KMS-11 (cell line): ENCODE measurements around the gene PREB.

Source experiments
- H2AFZ ChIP-seq: fragments of 200-600 bp; sonication (generic); 2 replicates; pipeline ENCODE4 v1.6.1; 2016; ENCODE audit warnings: antibody characterized with exemption, mixed run types, low read depth
- H3K27ac ChIP-seq: fragments of 200-600 bp; sonication (generic); 2 replicates; pipeline ENCODE4 v1.6.1; 2016; ENCODE audit warnings: mild to moderate bottlenecking, mixed run types
- H3K27me3 ChIP-seq: fragments of 200-600 bp; sonication (generic); 2 replicates; pipeline ENCODE4 v1.6.1; 2017; ENCODE audit warnings: mild to moderate bottlenecking, low read depth, mixed run types, moderate library complexity; ENCODE audit not compliant: insufficient read depth
- H3K36me3 ChIP-seq: fragments of 200-600 bp; sonication (generic); 2 replicates; pipeline ENCODE4 v1.6.1; 2017; ENCODE audit warnings: mild to moderate bottlenecking, mixed run types; ENCODE audit not compliant: insufficient read depth
- H3K4me1 ChIP-seq: fragments of 200-600 bp; sonication (generic); 2 replicates; pipeline ENCODE4 v1.6.1; 2016; ENCODE audit warnings: mild to moderate bottlenecking, low read depth, mixed run types; ENCODE audit not compliant: poor library complexity, severe bottlenecking
- H3K4me2 ChIP-seq: fragments of 200-600 bp; sonication (generic); 2 replicates; pipeline ENCODE4 v1.7.0; 2016; ENCODE audit warnings: mild to moderate bottlenecking, mixed run types
- H3K4me3 ChIP-seq: fragments of 200-600 bp; sonication (generic); IDR thresholded peaks from 2 replicates; pipeline ENCODE4 v1.6.1; 2017; ENCODE audit warnings: low read depth, low read length, mixed read lengths; ENCODE audit not compliant: insufficient read depth
- H3K79me2 ChIP-seq: fragments of 200-600 bp; sonication (generic); 2 replicates; pipeline ENCODE4 v1.6.1; 2016; ENCODE audit warnings: low read depth, mixed run types; ENCODE audit not compliant: insufficient read depth
- H3K9ac ChIP-seq: fragments of 200-600 bp; sonication (generic); 2 replicates; pipeline ENCODE4 v1.6.1; 2016; ENCODE audit warnings: mild to moderate bottlenecking, mixed run types
- H4K20me1 ChIP-seq: fragments of 200-600 bp; sonication (generic); 2 replicates; pipeline ENCODE4 v1.6.1; 2016; ENCODE audit warnings: mild to moderate bottlenecking, mixed run types; ENCODE audit not compliant: insufficient read depth
- TF ChIP-seq, protein P1 (sequence below): fragments of 200-600 bp; sonication (generic); conservative IDR thresholded peaks from 2 replicates; pipeline ENCODE4 v1.6.1; 2017; ENCODE audit warnings: low read depth, mild to moderate bottlenecking, antibody characterized with exemption, low read length, moderate library complexity, mixed read lengths

PREB gene

GRCh38 chr2:27131429-27131828, 3.0 kb downstream of the PREB start:
- Histone ChIP-seq H3K27me3 (no peaks in the 10 kb centered on the region), H3K27ac (no peak overlapping the region), H3K9ac (no peak overlapping the region), H3K4me3 (no peak overlapping the region), H3K79me2 (peaks cover 15% of the 10 kb centered on the region), H3K4me2 (no peak overlapping the region), H2AFZ (no peak overlapping the region), H4K20me1 (no peaks in the 10 kb centered on the region), H3K36me3 (no peaks in the 10 kb centered on the region), H3K4me1 (peaks cover 9% of the 10 kb centered on the region)
- TF ChIP-seq, protein P1, sequence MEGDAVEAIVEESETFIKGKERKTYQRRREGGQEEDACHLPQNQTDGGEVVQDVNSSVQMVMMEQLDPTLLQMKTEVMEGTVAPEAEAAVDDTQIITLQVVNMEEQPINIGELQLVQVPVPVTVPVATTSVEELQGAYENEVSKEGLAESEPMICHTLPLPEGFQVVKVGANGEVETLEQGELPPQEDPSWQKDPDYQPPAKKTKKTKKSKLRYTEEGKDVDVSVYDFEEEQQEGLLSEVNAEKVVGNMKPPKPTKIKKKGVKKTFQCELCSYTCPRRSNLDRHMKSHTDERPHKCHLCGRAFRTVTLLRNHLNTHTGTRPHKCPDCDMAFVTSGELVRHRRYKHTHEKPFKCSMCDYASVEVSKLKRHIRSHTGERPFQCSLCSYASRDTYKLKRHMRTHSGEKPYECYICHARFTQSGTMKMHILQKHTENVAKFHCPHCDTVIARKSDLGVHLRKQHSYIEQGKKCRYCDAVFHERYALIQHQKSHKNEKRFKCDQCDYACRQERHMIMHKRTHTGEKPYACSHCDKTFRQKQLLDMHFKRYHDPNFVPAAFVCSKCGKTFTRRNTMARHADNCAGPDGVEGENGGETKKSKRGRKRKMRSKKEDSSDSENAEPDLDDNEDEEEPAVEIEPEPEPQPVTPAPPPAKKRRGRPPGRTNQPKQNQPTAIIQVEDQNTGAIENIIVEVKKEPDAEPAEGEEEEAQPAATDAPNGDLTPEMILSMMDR: no peak

DNA sequence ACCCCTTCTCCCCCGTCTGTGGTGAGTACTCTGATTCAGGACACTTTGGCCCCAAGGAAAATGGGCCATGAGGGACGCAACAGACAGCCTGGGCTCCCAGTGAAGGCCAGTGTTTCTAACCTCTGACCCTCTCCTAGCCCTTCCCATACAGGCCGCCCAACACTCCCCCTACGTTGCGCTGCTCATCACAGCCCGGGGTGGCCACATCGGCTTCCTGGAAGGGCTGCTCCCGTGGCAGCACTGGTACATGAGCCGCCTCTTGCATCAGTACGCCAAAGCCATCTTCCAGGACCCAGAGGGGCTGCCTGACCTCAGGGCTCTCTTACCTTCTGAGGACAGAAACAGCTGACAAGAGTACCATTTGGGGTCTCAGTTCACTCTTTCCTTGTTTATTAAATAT, 4.0 kb downstream of the PREB start:
- no peak overlapping the region for H3K27ac ChIP-seq
- H3K4me2 ChIP-seq: no peak overlapping the region
- H3K4me3 ChIP-seq: no peak overlapping the region
- TF ChIP-seq, protein P1: no peak
- no peaks in the 10 kb centered on the region for H3K27me3 ChIP-seq
- H2AFZ ChIP-seq: no peak overlapping the region
- peaks cover 9% of the 10 kb centered on the region for H3K4me1 ChIP-seq
- no peaks in the 10 kb centered on the region for H4K20me1 ChIP-seq
- H3K9ac ChIP-seq: no peak overlapping the region
- H3K36me3 ChIP-seq: no peaks in the 10 kb centered on the region
- peaks cover 15% of the 10 kb centered on the region for H3K79me2 ChIP-seq

DNA sequence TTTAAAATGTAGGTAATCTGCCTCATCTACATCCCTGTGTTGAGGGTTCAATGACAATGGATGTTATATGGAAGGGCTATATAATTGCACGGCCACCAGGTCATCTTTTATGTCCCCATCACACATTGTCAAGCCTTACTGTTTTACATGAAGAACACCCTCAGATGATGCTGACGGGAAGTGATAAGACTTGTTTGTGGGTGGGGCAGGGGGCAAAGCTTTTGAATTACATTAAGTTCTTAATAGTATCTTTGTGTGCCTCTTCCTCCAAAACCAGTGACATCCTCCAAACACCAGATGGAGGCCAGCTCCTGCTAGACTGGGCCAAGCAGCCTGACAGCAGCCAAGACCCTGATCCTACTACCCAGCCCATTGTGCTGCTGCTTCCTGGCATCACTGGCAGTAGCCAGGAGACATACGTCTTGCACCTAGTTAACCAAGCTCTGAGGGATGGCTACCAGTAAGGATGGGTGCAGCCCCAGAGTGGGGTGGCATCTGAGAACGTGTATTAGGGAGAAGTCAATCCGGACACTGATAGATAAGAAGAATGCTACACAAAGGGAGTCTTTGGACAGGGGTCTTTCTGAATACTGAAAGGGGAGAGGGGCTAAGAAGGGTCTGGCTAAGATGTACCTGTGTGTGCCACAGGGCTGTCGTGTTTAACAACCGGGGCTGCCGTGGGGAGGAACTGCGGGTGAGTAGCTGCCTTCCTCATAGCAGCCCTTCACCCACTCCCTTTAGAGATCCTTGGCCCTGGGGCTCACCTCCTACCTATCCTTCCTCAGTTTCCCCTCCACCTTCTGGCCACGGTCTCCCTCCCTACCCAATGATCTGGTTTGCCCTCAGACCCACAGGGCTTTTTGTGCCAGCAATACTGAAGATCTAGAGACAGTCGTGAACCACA, 5.5 kb downstream of the PREB start:
- TF ChIP-seq, protein P1: no peak
- no peaks in the 10 kb centered on the region for H3K36me3 ChIP-seq
- no peaks in the 10 kb centered on the region for H4K20me1 ChIP-seq
- no peak overlapping the region for H3K9ac ChIP-seq
- peaks cover 12% of the 10 kb centered on the region for H3K79me2 ChIP-seq
- peaks cover 13% of the 10 kb centered on the region for H3K4me1 ChIP-seq
- H2AFZ ChIP-seq: no peak overlapping the region
- H3K27me3 ChIP-seq: no peaks in the 10 kb centered on the region
- H3K4me3 ChIP-seq: no peak overlapping the region
- no peak overlapping the region for H3K27ac ChIP-seq
- no peak overlapping the region for H3K4me2 ChIP-seq

- Histone ChIP-seq H3K79me2 (peaks cover 3% of the 10 kb centered on the region), H2AFZ (no peak overlapping the region), H3K9ac (no peak overlapping the region), H3K36me3 (no peaks in the 10 kb centered on the region), H4K20me1 (no peaks in the 10 kb centered on the region), H3K4me1 (peaks cover 12% of the 10 kb centered on the region), H3K4me2 (no peak overlapping the region), H3K4me3 (no peak overlapping the region), H3K27ac (no peak overlapping the region), H3K27me3 (no peaks in the 10 kb centered on the region)
- TF ChIP-seq, protein P1: no peak
Measured at GRCh38 chr2:27127883-27128667, 6.4 kb downstream of the PREB start.
